Right ventricle myocardium superior (tissue), 1 donor: Measurements from ENCODE around the gene ZNF587. TPM values are rescaled to one million over a fixed set of nuclear protein-coding genes. Genes with fewer than 3 reads are reported as not detected.
"Not testable (repeated sequence)": the region's sequence is repeated elsewhere in the genome, so short reads cannot be mapped to it uniquely, and the experiment has no call there.

ENCODE experiments used
- ATAC-seq: fragments of 200-7000 bp; cut with Tn5 transposase; one replicate; pipeline ENCODE4 v1.9.1; 2020; ENCODE audit warnings: mild to moderate bottlenecking; ENCODE audit not compliant: poor library complexity
- DNase-seq: peaks from one replicate; pipeline ENCODE4 v3.0.0-alpha.2; 2020
- intact Hi-C: fragments of 100-400 bp; cut with DNase I; formaldehyde crosslinking; loops from one replicate; pipeline ENCODE4 v1.11.2; 2022
- total RNA-seq: library from RNA; stranded (reverse); fragmentation: NEBNext Ultra II Directional; extraction: Animal tissue kit (Norgen Biotek cat#: 25700); gene quantifications from one replicate; pipeline ENCODE4 v1.2.1, GENCODE V29; 2021
- donor health status: DM: no; HTN: yes; CAD: no; lungs with severe emphysema.

ZNF587 gene
- total RNA-seq, 1 donor from 2014 or later: 13.7 TPM

DNA sequence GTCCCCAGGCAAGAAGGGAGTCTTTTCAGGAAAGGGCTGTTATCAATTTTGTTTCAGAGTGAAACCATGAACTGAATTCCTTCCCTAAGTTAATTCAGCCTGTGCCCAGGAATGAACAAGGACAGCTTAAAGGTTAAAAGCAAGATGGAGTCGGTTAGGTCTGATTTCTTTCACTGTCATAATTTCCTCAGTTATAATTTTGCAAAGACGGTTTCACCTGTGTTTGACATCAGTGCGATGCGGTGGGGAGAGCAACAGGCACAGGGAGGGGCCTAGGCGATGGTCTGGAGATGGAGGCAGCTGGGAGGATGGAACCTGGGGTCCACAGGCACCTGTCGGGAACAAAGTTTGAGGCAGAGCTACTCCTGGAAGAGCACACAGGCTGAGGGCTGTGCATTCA, 29.1 kb upstream of the ZNF587 start:
- intact Hi-C loops: no loop called here
- DNase-seq (no peak), ATAC-seq (no peak)

DNA sequence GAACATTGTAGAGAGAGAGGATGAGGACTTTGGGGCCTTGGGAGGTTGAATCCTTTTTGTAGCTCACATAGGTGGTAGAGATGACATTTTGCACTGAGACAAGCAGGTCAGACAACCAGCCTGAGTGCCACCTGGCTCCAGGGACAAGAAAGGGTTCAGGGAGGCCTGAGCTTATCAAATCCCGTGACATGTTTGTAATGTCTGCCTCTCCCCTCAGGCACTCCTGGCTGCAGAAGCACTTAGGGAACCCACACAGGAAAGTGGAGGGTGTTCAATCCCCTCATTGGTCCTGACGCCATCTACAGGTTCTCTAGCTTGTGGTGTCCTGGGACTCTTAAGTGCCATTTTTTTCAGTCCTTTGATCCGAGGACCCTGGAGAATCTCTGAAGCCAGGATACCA, 28.6 kb upstream of the ZNF587 start:
- intact Hi-C loops, ATAC-seq, DNase-seq: not testable (repeated sequence)

DNA sequence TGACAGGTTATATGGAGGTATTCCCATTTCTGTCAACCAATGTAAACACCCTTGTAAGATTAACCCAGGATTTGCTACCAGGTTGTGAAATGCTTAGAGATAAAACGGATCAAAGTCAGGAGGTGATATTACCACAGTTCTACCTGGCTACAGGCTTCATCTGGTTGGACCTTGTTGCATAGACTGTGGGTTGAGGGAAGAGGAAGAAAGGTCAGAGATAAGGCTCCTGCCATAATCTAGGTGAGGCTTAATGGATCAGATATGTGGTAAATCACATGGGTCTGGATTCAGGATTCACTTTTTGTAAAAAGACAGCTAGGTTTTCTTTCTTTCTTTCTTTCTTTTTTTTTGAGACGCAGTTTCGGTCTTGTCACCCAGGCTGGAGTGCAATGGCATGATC, 28.2 kb upstream of the ZNF587 start:
- ATAC-seq, DNase-seq, intact Hi-C loops: not testable (repeated sequence)

DNA sequence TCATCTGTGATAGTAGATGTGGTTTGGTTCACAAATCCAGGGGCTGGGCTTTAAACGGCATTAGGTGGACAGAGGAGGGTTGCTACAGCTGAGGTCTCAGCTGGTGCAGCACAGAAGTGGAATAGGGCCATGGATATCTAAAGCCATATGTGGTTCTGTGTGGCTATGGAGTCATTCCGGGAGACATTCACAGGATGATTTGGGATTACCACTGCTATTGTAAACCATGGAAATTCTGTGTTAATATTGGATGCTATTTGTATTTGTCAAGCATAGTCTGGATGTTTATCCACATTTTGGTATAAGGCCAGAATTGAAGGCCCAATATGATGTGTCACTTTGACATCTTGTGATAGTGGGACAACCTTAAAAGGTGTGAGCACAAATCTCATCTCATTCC, 26.5 kb upstream of the ZNF587 start:
- DNase-seq, intact Hi-C loops, ATAC-seq: not testable (repeated sequence)

DNA sequence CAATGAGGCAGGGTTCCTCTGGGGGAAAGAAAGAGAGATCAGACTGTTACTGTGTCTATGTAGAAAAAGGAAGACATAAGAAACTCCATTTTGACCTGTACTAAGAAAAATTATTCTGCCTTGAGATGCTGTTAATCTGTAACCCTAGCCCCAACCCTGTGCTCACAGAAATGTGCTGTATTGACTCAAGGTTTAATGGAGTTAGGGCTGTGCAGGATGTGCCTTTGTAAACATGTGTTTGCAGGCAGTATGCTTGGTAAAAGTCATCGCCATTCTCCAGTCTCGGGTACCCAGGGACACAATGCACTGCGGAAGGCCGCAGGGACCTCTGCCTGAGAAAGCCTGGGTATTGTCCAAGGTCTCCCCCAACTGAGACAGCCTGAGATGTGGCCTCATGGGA, 26.1 kb upstream of the ZNF587 start:
- DNase-seq, intact Hi-C loops, ATAC-seq: not testable (repeated sequence)

DNA sequence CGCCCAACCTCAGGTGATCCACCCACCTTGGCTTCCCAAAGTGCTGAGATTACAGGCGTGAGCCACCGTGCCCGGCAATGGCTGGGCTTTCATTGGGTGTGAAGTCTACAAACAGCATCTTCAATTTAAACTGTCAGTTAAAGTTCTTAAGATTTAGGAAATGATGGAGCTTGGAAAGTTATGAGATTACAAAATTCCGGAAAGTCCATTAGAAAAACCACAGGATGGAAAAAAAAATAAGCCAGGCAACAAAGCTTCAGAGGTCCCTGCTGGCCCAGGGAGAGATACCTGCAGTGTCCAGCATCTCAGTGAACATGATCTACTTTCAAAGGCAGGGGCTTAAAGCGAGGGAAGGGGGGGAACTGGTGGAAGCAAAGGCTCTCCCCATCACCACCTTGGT, 24.1 kb upstream of the ZNF587 start:
- ATAC-seq (no peak), DNase-seq (no peak)
- intact Hi-C loops: no loop called here

DNA sequence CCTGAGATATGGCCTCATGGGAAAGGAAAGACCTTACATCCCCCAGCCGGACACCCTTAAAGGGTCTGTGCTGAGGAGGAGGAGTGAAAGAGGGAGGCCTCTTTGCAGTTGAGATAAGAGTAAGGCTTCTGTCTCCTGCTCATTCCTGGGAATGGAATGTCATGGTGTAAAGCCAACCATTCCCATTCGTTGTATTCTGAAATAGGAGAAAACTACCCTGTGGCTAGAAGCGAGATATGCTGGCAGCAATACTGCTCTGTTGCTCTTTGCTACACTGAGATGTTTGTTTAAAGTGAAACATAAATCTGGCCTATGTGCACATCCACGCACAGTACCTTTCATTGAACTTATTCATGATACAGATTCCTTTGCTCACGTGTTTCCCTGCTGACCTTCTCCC, 20.3 kb upstream of the ZNF587 start:
- peak; percentile 28 for ATAC-seq
- intact Hi-C loops: no loop called here
- no peak for DNase-seq

DNA sequence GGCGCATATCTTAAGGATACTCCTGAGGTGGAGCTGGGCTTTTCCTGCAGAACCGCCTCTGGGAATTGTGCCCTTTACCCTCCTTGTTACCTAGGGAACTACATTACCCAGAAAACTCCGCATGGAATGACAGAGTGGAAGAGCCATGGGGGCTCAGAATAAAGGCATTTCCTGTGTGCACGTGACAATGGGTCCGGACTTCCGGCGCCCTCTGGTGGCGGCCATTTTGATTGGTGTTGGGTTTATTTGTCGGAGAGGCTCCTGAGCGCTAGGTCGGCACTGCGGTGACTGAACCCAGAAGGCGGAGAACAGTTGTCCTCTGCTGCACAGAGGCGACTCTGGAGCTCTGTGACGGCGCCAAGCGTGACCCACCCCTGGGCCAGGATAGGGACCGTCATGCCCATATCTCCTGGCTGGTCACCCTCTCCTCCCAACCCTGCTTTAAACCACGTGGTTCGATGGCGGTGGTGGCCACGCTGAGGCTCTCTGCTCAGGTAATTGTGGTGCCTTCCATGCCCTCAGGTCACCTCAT, 19.5 kb upstream of the ZNF587 start, which contains the start of gene ZNF587B:
ZNF587B (plus strand) TSS at position 229 of the 532 bp plus-strand sequence; CDS start at position 459, 230 bp downstream.
- ATAC-seq: peak; percentile 92
- intact Hi-C loops: no loop called here
- DNase-seq: peak; percentile 86

DNA sequence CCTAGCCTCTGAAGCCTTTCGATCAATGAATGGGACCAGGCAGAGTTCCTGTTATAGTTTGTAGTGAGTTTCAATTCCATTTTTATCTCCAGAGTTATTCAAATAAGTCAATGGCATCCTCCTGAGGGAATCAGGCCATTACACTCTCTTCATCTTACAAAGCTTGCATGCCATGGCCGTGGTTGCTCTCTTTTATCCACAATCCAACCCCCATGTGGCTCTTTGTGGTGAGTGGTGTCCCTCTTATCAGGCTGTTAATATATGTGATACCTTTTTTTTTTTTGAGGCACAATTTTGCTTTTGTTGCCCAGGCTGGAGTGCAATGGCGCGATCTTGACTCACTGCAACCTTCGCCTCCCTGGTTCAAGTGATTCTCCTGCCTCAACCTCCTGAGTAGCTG, 12.7 kb upstream of the ZNF587 start:
- ATAC-seq, DNase-seq, intact Hi-C loops: not testable (repeated sequence)

DNA sequence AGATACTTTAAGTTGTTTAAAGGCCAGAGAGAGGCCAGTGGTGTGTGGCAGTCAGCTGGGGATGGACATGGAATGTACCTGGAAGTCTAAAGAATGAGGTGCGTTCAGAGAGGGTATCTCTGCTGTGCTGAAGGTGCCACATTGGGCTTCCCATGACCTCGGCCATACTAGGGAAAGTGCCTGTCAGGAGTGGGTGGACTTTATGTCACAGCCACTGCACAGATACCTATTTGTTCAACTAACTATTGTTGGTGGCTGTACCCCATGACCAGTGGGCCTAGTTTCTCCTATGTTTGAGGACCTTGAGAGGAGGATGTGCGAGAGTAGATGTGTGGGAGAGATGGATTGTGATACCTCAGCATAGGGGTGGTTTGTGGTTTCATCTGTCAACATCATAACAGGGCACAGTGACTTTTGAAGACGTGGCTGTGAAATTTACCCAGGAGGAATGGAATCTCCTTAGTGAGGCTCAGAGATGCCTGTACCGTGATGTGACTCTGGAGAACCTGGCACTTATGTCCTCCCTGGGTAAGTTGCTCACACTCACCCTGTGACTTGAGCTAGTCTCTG, 11.0 kb upstream of the ZNF587 start:
- intact Hi-C loops, DNase-seq, ATAC-seq: not testable (repeated sequence)

DNA sequence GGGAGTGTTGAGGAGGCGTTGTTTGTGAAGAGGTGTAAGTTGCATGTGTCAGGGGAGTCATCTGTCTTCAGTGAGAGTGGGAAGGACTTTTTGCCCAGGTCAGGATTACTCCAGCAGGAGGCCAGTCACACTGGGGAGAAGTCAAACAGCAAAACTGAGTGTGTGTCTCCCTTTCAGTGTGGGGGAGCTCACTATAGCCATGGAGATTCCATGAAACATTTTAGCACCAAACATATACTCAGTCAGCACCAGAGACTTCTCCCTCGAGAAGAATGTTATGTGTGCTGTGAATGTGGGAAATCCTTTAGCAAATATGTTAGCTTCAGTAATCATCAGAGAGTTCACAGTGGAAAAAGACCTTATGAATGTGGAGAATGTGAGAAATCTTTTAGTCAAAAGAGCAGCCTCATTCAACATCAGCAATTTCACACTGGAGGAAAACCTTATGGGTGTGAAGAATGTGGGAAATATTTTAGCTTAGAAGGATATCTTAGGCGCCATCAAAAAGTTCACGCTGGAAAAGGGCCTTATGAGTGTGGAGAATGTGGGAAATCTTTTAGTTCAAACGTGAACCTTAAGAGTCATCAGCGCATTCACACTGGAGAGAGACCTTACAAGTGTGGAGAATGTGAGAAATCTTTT, 8.4 kb upstream of the ZNF587 start:
- no peak for ATAC-seq
- intact Hi-C loops: no loop called here
- no peak for DNase-seq

DNA sequence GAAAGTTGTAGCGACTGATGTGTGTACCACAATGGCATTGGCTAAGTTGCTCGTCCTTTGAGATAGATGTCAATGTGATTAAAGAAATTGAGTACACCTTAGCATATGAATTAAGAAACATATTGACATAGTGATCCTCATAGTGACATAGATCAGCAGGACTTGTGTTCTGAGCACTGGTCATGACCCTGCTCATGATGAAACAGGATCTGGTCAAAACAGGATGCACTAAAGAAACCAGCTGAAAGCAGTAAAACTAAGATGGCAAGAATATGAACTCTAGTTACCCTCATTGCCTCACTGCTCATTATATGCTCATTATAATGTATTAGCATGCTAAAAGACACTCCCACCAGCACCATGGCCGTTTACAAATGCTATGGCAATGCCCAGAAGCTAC, 2.5 kb upstream of the ZNF587 start:
- intact Hi-C loops, DNase-seq, ATAC-seq: not testable (repeated sequence)

DNA sequence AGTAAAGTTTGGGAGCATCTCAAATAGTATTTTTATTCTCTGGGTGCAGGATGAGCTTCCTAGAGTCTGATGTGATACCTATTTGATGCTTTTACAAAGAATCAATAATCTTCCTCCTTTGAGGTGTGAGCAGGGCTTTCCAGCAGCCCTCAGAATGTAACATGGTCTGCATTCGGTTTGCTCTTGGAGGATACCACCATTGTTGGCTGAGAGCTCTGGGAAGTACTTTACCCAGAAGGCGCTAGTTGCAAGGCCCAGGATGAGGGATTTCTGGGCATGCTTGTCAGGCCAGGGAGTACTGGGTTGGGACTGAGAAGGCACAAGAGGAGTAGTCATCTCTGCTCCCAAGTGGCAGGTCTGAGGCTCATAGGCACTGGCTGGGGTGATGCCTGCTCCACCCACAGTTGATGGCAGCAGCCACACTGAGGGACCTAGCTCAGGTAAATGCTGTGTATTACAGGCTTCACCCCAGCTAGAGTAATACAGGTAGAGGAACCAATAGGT, 445 bp upstream of the ZNF587 start:
- ATAC-seq, DNase-seq, intact Hi-C loops: not testable (repeated sequence)

DNA sequence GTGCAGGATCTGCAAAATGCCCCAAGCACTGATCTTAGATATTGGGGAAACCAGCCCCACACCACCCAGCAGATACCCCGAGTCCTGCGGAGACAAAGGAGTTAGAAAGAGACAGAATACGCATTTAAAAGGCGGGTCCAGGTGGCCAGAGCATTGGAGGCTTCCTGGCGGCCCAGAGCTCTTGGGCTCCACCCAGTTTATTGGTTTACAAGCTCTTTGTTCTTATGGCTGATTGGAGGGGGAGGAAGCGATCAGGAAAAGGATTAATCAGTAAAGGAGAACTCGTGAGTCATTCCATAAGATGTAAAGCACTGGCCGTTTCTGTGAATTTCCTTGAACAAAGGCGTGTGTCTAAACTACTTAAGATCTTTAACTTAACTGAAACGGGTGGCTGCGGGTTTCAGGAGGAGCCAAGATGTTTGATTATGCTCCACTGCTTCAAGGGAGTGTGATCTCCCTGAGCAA, 926 bp downstream of the ZNF587 start:
- ATAC-seq (no peak), DNase-seq (no peak)
- intact Hi-C loops: no loop called here

DNA sequence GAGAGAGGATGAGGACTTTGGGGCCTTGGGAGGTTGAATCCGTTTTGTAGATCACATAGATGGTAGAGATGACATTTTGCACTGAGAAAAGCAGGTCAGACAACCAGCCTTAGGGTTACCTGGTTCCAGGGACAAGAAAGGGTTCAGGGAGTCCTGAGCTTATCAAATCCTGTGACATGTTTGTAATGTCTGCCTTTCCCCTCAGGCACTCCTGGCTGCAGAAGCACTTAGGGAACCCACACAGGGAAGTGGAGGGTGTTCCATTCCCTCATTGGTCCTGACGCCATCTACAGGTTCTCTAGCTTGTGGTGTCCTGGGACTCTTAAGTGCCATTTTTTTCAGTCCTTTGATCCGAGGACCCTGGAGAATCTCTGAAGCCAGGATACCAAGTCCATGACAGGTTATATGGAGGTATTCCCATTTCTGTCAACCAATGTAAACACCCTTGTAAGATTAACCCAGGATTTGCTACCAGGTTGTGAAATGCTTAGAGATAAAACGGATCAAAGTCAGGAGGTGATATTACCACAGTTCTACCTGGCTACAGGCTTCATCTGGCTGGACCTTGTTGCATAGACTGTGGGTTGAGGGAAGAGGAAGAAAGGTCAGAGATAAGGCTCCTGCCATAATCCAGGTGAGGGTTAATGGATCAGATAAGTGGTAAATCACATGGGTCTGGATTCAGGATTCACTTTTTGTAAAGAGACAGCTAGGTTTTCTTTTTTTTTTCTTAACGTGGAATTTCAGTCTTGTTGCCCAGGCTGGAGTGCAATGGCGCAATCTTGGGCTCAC, 2.3 kb downstream of the ZNF587 start:
- intact Hi-C loops, ATAC-seq, DNase-seq: not testable (repeated sequence)

DNA sequence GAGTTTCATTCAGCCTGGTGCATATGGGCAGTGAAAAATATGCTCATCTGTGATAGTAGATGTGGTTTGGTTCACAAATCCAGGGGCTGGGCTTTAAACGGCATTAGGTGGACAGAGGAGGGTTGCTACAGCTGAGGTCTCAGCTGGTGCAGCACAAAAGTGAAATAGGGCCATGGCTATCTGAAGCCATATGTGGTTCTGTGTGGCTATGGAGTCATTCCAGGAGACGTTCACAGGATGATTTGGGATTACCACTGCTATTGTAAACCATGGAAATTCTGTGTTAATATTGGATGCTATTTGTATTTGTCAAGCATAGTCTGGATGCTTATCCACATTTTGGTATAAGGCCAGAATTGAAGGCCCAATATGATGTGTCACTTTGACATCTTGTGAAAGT, 4.5 kb downstream of the ZNF587 start:
- DNase-seq, ATAC-seq, intact Hi-C loops: not testable (repeated sequence)

DNA sequence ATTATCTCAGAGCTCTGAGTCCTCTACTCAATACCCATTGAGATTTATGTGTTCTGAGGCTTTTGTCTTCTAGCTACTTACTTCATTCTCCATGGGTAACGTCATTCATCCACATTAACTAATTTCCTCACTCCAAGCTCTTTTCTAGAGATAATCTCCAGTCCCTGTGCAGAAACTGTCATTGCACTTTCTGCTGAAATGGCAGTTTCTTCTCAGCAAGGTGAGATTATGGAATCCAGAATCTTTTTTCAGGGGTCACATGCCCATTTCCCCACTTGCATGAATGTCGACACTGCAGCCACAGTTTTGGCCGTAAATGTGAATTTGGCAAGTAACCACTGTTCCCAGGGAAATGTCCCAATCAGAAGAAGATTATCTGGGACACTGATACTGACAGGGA, 12.7 kb downstream of the ZNF587 start:
- intact Hi-C loops, DNase-seq, ATAC-seq: not testable (repeated sequence)

DNA sequence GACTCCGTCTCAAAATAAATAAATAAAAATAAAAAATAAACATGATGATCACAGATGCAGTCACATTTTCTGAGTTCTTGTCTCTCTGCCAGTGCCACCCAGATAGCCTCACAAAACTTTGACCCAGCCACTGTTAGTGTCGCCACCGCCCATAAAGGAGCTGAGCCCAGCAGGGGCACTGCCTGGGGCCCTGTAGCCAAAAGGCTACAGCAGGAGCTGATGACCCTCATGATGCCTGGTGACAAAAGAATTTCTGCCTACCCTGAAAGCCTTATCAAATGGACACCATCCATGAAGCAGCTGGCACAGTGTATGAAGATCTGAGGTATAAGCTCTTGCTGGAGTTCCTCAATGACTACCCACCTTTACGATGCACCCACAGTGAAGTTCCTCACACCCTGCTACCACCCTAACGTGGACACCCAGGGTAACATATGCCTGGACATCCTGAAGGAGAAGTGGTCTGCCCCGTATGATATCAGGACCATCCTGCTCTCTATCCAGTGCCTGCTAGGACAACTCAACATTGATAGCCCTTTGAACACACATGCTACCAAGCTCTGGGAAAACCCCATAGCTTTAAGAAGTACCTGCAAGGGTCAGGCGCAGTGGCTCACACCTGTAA, 18.3 kb downstream of the ZNF587 start:
- no peak for DNase-seq
- ATAC-seq: no peak
- intact Hi-C loops: no loop called here
